HG02970 (cell line): ENCODE results near the gene FN3K.

Experiments
- ATAC-seq: cut with Tn5 transposase; IDR thresholded peaks from one replicate; pipeline ENCODE4 v1.9.1; 2021; ENCODE audit warnings: mild to moderate bottlenecking, moderate library complexity, moderate number of reproducible peaks; ENCODE audit not compliant: unreplicated experiment, low FRiP score

FN3K gene

DNA sequence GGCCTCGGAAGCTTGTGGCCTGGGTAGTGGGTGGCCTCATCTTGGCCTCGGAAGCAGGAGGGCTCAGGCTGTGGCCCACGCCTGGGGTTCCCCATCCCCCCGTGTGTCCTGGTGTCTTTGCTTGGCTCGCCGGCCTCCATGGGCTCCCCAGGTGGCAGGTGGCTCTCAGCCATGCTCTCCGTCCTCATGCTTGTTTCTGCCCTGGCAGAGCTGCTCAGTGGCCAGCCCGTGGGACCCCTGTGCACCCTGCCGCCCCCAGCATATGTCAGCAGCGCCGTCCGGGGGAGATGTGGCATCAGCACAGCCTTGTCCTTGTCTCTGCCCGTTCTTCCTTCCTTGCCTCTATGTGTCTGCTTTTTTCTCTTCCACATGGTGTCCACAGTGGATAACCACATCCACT lies 55.0 kb downstream of the FN3K start:
- ATAC-seq, result no peak

DNA sequence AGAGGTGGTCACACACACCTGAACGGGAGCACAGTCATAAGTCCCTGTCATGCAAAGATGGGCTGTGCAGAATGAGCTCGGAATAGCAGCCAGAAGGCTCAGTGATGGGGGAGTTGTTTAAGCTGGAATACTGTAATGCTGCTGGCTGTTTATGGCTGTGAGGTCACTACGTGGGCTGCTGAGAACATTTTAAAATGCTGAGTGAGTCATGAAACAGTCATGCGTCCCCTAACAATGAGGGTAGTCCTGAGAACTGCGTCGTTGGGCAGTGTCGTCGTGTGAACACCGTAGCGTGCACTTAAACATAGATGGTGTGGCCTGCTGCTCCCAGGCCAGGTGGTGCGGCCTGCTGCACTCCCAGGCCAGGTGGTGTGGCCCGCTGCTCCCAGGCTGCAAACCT lies 56.1 kb downstream of the FN3K start:
- ATAC-seq, result no peak

DNA sequence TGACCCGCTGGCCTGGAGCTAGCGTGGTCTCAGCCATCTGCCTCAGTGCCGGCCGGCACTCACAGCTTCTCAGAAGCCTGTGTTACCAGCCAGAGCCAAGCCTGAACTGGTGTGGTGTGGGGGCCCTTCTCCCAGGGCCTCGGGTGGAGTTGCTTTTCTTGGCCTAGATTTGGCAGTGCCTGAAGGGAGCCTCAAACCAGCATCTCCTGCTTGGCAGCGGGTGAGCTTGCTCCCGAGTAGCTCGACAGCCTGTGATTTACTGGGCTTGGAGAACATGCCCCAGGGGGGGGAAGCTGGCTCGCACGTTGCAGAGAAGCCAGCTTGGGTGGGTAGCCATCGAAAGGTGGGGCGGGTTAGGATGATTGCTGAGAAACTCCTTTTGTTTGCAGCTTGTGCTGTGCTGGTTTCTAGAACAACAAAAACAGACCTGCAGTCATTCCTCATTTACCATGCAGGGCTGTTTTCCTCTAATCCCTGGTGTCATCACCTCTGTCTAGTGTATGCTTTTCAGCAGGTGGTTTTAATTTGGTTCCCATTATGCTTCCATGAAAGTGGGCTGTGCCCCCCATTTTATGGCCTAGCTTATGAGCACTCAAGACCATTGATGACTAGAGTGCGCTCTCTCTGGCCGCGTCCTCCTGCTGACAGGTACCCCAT lies 58.7 kb downstream of the FN3K start:
- ATAC-seq, result no peak

DNA sequence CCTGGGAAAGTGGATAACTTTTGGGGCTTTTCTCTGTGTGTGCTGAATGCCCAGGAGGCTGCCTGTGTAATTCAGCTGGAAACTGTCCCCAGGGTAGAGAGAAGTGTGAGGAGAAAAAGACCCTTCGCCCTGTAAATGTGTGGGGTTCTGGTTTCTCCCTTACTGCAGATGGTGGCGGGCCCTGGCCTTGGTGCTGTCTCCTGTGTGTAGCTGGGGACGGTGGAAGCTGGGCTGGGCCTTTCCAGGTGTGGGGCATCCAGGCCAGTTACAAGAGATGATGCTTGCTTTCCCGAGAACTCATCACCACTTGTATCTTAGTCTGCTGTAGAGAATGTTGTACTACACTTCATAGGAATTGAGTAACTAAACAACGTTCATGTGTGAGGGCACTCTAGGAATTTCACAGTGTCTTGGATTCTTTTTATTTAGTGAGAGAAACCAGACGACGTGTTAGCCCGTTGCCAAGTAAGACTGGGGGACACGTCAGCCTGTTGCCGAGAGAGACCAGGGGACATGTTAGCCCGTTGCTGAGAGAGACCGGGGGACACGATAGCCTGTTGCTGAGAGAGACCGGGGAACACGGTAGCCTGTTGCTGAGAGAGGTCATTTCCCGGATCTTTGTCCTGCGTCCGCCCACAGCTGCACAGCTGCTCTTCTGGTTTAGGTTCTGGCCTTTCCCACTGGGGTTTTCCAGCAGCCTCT lies 59.5 kb downstream of the FN3K start:
- no peak for ATAC-seq

DNA sequence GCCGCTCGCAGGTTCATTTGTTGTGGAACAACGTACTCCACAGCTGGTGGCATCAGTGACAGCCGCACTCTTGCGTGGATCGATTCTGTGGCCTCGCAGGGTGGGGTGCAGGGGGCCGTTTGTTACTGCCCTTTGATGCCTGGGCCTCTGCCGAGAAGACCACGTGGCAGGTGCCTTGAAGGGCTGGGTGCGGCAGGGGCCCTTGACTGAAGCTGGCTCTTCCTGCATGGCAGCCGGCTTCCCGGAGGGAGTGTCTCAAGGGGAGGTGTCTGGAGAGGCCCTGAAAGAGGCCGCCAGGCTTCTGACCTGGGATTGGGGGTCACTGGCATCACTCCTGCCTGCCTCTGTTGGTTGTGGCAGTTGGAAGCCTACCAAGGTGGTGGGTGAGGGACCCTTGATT lies 60.2 kb downstream of the FN3K start:
- ATAC-seq, result no peak

DNA sequence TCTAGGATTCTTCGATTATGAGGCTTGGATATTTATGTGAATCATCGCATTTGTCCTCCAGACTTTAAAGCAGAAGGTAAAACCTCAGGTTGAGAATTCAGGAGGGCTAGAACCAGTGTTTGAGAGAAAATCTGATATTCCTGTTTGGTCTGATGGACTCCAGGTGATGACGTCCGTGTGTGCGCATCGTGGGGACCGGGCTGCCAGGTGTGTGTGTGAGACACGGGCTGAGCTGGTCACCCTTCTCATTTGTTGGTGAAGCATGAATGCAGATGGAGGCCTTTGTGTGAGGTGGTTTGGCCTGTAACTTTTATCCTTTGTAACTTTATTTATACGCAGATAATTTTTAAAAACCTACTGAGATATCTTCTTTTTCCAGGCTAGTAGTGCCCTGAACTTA lies 61.6 kb downstream of the FN3K start:
- no peak for ATAC-seq

DNA sequence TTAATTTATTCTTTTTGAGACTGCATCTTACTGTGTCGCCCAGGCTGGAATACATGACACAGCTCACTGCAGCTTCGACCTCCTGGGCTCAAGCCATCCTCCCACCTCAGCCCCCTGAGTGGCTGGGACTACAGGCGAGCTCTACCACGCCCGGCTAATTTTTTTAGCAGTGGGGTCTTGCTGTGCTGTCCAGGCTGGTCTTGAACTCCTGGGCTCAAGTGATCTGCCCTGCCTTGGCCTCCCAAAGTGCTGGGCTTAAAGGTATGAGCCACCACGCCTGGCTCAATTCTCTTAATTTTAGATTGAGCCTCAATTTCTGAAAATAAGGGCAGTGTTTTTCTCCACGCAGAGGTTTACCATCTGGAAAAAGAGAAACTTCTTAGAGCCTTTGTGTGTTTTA lies 63.3 kb downstream of the FN3K start:
- no peak for ATAC-seq

DNA sequence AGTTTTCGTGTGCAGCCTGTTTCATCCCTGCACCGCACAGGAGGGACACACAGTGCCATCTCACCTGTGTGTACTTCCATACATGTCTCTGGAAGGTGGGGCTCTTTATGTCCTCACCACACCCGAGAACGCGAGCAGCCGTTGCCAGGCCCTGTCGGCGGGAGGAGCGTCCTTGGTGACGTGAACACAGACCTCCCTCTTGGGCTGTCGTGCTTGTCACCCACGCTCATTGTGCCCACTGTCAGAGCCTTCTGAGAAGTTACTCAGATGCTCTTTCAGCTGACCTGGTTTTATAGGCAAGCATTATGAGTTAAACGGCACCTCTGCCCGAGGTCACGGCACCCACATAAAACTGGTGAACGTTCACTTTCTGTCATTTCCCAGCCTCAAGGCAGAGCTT lies 64.2 kb downstream of the FN3K start:
- no peak for ATAC-seq
